Hepatocyte (in vitro differentiated cells): ENCODE results near the gene BOD1L2. TPM values are rescaled to one million over a fixed set of nuclear protein-coding genes. Genes with fewer than 3 reads are reported as not detected.

Experiments
- DNase-seq: peaks from one replicate; pipeline ENCODE4 v3.0.0-alpha.2; 2016; ENCODE audit warnings: low spot score
- H2AFZ ChIP-seq: fragments of 200-600 bp; sonication (generic); 2 replicates; pipeline ENCODE4 v1.6.0; 2016; ENCODE audit warnings: antibody characterized with exemption, mild to moderate bottlenecking
- H3K27ac ChIP-seq: fragments of 200-600 bp; sonication (generic); 2 replicates; pipeline ENCODE4 v1.5.1; 2016; ENCODE audit warnings: mild to moderate bottlenecking
- H3K27me3 ChIP-seq: fragments of 200-600 bp; sonication (generic); 2 replicates; pipeline ENCODE4 v1.6.1; 2016
- H3K36me3 ChIP-seq: fragments of 200-600 bp; sonication (generic); replicated peaks from 2 replicates; pipeline ENCODE4 v1.5.1; 2016; ENCODE audit warnings: low read depth; ENCODE audit not compliant: insufficient read depth
- H3K4me1 ChIP-seq: fragments of 200-600 bp; sonication (generic); 2 replicates; pipeline ENCODE4 v1.5.1; 2016; ENCODE audit warnings: mild to moderate bottlenecking, moderate library complexity; ENCODE audit not compliant: insufficient read depth
- H3K4me2 ChIP-seq: fragments of 200-600 bp; sonication (generic); 2 replicates; pipeline ENCODE4 v1.6.0; 2016
- H3K4me3 ChIP-seq: fragments of 200-600 bp; sonication (generic); 2 replicates; pipeline ENCODE4 v1.5.1; 2016; ENCODE audit warnings: mild to moderate bottlenecking
- H3K79me2 ChIP-seq: fragments of 200-600 bp; sonication (generic); 2 replicates; pipeline ENCODE4 v1.6.0; 2017; ENCODE audit warnings: mild to moderate bottlenecking
- H3K9me2 ChIP-seq: fragments of 200-600 bp; sonication (generic); replicated peaks from 2 replicates; pipeline ENCODE4 v1.6.0; 2017; ENCODE audit warnings: mild to moderate bottlenecking; ENCODE audit not compliant: insufficient read depth
- H3K9me3 ChIP-seq: fragments of 200-600 bp; sonication (generic); 2 replicates; pipeline ENCODE4 v1.5.1; 2016; ENCODE audit warnings: low read depth, mild to moderate bottlenecking
- H4K20me1 ChIP-seq: fragments of 200-600 bp; sonication (generic); 2 replicates; pipeline ENCODE4 v1.6.0; 2016; ENCODE audit warnings: mild to moderate bottlenecking; ENCODE audit not compliant: insufficient read depth, poor library complexity, severe bottlenecking
- CTCF ChIP-seq: fragments of 200-600 bp; sonication (generic); IDR thresholded peaks from 2 replicates; pipeline ENCODE4 v1.5.1; 2016; ENCODE audit warnings: antibody characterized with exemption, mild to moderate bottlenecking; ENCODE audit not compliant: poor library complexity
- EZH2 ChIP-seq: fragments of 200-600 bp; sonication (generic); IDR thresholded peaks from 2 replicates; pipeline ENCODE4 v1.6.1; 2016; ENCODE audit warnings: antibody characterized with exemption, mild to moderate bottlenecking, borderline replicate concordance
- EZH2phosphoT487 ChIP-seq: fragments of 200-600 bp; sonication (generic); IDR thresholded peaks from one replicate; pipeline ENCODE4 v1.6.1; 2018; ENCODE audit warnings: antibody characterized with exemption, mild to moderate bottlenecking, low read depth, moderate library complexity; ENCODE audit not compliant: unreplicated experiment, severe bottlenecking
- WGBS: methylation state at CpG from one replicate; pipeline ENCODE4 v1.1.6; 2016; ENCODE audit warnings: low lambda C conversion rate; ENCODE audit errors: missing lambda C conversion rate; 5-methylcytosine and 5-hydroxymethylcytosine counted together
- polyA plus RNA-seq: library from polyadenylated mRNA; unstranded; fragments of >200 nt; fragmentation: Nextera tagmentation; extraction: Ambion mirVana; gene quantifications from 2 replicates; pipeline ENCODE4 v1.2.1, GENCODE V29; 2016
- total RNA-seq: library from RNA; depleted of rRNA; stranded (reverse); fragments of >200 nt; gene quantifications from 2 replicates; pipeline ENCODE4 v1.2.3, GENCODE V29; 2014

The BOD1L2 gene
- total and polyA plus RNA-seq, 2 experiments from 2014 or later = 0.23 TPM; not detected in 1

- Histone ChIP-seq H3K36me3 (no peaks in the 10 kb centered on the region), H3K27ac (no peak overlapping the region), H4K20me1 (no peaks in the 10 kb centered on the region), H3K9me2 (no peaks in the 10 kb centered on the region), H3K4me3 (no peak overlapping the region), H3K27me3 (no peaks in the 10 kb centered on the region), H2AFZ (no peak overlapping the region), H3K4me1 (no peaks in the 10 kb centered on the region), H3K4me2 (no peak overlapping the region), H3K9me3 (no peaks in the 10 kb centered on the region), H3K79me2 (no peaks in the 10 kb centered on the region)
- WGBS = 92% methylated on average over 3 of the region's 3 CpGs
- DNase-seq = no peak
- TF ChIP-seq CTCF (no peak), EZH2phosphoT487 (no peak)
Observed at GRCh38 chr18:57137847-57138246, 9.0 kb upstream of the BOD1L2 start.

DNA sequence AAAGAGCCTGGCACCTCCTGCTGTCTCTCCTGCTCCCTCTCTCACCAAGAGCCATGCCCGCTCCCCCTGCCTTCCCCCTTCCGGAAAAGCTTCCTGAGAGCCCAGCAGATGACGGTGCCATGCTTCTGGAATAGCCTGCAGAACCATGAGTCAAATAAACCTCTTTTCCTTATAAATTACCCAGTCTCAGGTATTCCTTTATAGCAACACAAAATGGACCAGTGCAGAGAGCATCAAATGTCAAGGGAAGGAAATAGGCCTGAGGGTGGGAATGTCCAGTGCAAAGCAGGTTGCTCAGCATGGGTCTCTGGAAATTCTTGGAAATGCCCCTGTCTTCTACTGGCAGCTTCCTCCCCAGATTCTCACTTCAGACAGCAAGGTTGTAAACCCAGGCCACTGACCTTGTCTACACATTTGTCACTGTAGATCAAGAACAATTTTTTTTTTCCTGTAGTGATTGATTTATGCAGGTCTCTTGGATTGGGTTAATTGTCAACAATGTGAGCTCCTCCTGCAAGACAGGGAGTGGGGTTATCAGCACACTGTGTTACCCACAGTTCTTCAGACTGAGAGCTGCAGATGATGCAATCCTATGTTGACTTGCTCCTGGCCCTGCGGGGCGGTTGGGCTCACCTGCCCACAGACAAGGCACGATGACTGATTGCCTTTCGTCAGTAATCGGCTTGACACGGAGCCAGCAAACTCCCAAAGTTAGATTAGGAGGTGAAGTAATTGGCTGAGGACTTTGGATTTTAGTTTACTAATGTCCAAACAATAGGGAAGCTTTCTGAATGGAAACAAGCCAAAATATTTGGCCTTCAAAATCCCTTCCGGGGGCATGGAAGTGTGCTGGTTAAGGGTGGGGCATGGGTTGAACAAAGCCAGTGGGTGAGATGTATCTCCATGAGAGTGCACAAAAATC lies 5.4 kb upstream of the BOD1L2 start:
- DNase-seq = peak; percentile 82
- no peaks in the 10 kb centered on the region for H3K9me2 ChIP-seq
- WGBS = 63% methylated on average over 10 of the region's 10 CpGs
- no peaks in the 10 kb centered on the region for H3K4me1 ChIP-seq
- H3K27ac ChIP-seq = peak overlapping the region; percentile 66
- H3K4me2 ChIP-seq = peak overlapping the region; percentile 31
- no peak overlapping the region for H3K4me3 ChIP-seq
- TF ChIP-seq EZH2phosphoT487 (no peak), CTCF (no peak), EZH2 (no peak)
- H3K9me3 ChIP-seq = no peaks in the 10 kb centered on the region
- H3K79me2 ChIP-seq = no peaks in the 10 kb centered on the region
- H4K20me1 ChIP-seq = no peaks in the 10 kb centered on the region
- no peak overlapping the region for H2AFZ ChIP-seq
- H3K36me3 ChIP-seq = no peaks in the 10 kb centered on the region
- no peaks in the 10 kb centered on the region for H3K27me3 ChIP-seq

DNA sequence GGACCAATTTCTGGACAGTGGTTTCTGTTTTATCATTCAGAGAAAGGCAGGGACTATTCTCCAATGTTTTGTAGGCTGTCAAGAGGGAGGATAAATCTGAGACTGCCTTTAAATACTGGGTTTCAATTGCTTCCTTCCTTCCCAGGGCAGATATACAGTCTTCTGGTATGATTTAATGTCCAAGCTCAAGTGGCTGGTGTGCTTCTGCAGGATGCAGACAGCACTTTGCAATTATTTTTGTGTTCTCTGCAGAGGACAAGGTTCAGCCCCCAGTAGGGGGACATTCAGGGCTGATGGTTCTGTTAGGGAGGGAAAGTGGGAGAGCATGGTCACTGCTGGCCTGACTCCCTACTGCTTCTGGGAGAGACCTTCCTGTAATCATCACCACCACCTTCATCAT lies 4.6 kb upstream of the BOD1L2 start:
- no peak for DNase-seq
- Histone ChIP-seq H4K20me1 (no peaks in the 10 kb centered on the region), H3K4me2 (peak overlapping the region; percentile 31), H3K9me3 (no peaks in the 10 kb centered on the region), H3K4me1 (no peaks in the 10 kb centered on the region), H3K27me3 (no peaks in the 10 kb centered on the region), H3K27ac (peak overlapping the region; percentile 66), H3K9me2 (no peaks in the 10 kb centered on the region), H3K79me2 (no peaks in the 10 kb centered on the region), H2AFZ (no peak overlapping the region), H3K4me3 (no peak overlapping the region), H3K36me3 (no peaks in the 10 kb centered on the region)
- no peak for TF ChIP-seq EZH2
- no peak for TF ChIP-seq CTCF
- no peak for TF ChIP-seq EZH2phosphoT487
